Globus pallidus (tissue), 1 donor: ENCODE results near the gene THBS2.
"Not testable (repeated sequence)": the region's sequence is repeated elsewhere in the genome, so short reads cannot be mapped to it uniquely, and the experiment has no call there.

Source experiments
- DNase-seq: peaks from one replicate; pipeline ENCODE4 v3.0.0-alpha.2; 2015; ENCODE audit warnings: low spot score

Gene THBS2

GRCh38 chr6:169253337-169254238 lies at the start of gene THBS2:
Gene THBS2, minus strand, starts transcription at chr6:169253846. Its CDS starts 3,062 bp downstream, at chr6:169250784.
- DNase-seq, result peak; percentile 65

- no peak for DNase-seq
Observed at GRCh38 chr6:169302716-169303115, 49.1 kb upstream of the THBS2 start.

GRCh38 chr6:169302255-169302654 lies 48.6 kb upstream of the THBS2 start:
- DNase-seq, result no peak

GRCh38 chr6:169300916-169301315 lies 47.3 kb upstream of the THBS2 start:
- DNase-seq, result no peak

- DNase-seq, result not testable (repeated sequence)
Observed at GRCh38 chr6:169298626-169299025, 45.0 kb upstream of the THBS2 start.

GRCh38 chr6:169296622-169297021 lies 43.0 kb upstream of the THBS2 start:
- DNase-seq, result no peak

GRCh38 chr6:169296170-169296569 lies 42.5 kb upstream of the THBS2 start:
- no peak for DNase-seq

GRCh38 chr6:169293196-169293595 lies 39.5 kb upstream of the THBS2 start:
- no peak for DNase-seq

GRCh38 chr6:169292338-169293124 lies 38.9 kb upstream of the THBS2 start:
- DNase-seq, result no peak

GRCh38 chr6:169291646-169292337 lies 38.1 kb upstream of the THBS2 start:
- no peak for DNase-seq

- DNase-seq, result no peak
Observed at GRCh38 chr6:169291148-169291547, 37.5 kb upstream of the THBS2 start.

- DNase-seq, result no peak
Observed at GRCh38 chr6:169289619-169290339, 36.1 kb upstream of the THBS2 start.

GRCh38 chr6:169289257-169289618 lies 35.6 kb upstream of the THBS2 start:
- no peak for DNase-seq

- DNase-seq, result no peak
Observed at GRCh38 chr6:169288591-169288990, 34.9 kb upstream of the THBS2 start.

GRCh38 chr6:169287675-169288074 lies 34.0 kb upstream of the THBS2 start:
- DNase-seq, result no peak

GRCh38 chr6:169286961-169287360 lies 33.3 kb upstream of the THBS2 start:
- DNase-seq, result no peak

- DNase-seq, result no peak
Observed at GRCh38 chr6:169285165-169285564, 31.5 kb upstream of the THBS2 start.

- no peak for DNase-seq
Observed at GRCh38 chr6:169283924-169284323, 30.3 kb upstream of the THBS2 start.

GRCh38 chr6:169282043-169282442 lies 28.4 kb upstream of the THBS2 start:
- no peak for DNase-seq

GRCh38 chr6:169277619-169278018 lies 24.0 kb upstream of the THBS2 start:
- no peak for DNase-seq

- DNase-seq, result no peak
Observed at GRCh38 chr6:169274781-169275180, 21.1 kb upstream of the THBS2 start.

GRCh38 chr6:169273511-169273910 lies 19.9 kb upstream of the THBS2 start:
- DNase-seq, result no peak
